Measurements from ENCODE around the gene BRINP2.

DNA sequence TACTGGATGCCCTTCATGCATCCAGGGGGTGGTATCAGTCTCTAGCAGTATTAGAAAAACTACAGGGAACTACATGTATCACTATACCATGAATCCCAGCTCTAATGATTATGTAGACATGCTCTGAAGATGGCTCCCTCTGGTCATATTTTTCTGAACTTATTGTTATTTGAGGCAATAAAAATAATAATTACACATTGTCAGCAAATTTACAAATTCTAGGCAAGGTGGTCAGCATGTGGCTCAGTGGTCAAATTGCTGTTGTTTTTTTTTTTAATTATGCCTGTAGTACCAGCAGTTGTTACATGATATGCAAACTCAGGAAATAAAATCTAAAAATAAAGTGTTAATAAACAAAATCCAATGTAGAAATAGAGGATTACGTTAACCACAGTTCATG lies 28.7 kb upstream of the BRINP2 start:
- TF ChIP-seq, protein P1, sequence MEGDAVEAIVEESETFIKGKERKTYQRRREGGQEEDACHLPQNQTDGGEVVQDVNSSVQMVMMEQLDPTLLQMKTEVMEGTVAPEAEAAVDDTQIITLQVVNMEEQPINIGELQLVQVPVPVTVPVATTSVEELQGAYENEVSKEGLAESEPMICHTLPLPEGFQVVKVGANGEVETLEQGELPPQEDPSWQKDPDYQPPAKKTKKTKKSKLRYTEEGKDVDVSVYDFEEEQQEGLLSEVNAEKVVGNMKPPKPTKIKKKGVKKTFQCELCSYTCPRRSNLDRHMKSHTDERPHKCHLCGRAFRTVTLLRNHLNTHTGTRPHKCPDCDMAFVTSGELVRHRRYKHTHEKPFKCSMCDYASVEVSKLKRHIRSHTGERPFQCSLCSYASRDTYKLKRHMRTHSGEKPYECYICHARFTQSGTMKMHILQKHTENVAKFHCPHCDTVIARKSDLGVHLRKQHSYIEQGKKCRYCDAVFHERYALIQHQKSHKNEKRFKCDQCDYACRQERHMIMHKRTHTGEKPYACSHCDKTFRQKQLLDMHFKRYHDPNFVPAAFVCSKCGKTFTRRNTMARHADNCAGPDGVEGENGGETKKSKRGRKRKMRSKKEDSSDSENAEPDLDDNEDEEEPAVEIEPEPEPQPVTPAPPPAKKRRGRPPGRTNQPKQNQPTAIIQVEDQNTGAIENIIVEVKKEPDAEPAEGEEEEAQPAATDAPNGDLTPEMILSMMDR (conservative IDR thresholded peaks at IDR 0.05; ENCODE audit: low read depth, low read length) = no peak
- TF ChIP-seq POLR2A (IDR thresholded peaks at IDR 0.05; ENCODE audit: low read depth, low read length) (no peak), MXI1 (IDR thresholded peaks at IDR 0.05; ENCODE audit: borderline replicate concordance, low read depth, low read length) (no peak), SMC3 (IDR thresholded peaks at IDR 0.05; ENCODE audit: low read depth, low read length) (no peak), CHD1 (IDR thresholded peaks at IDR 0.05; ENCODE audit: low read depth, low read length) (no peak), RAD21 (IDR thresholded peaks at IDR 0.05; ENCODE audit: low read length) (no peak), RFX5 (IDR thresholded peaks at IDR 0.05; ENCODE audit: low read depth, low read length) (no peak), NFE2L2 (IDR thresholded peaks at IDR 0.05; ENCODE audit: low read depth, low read length) (no peak)
- TF ChIP-seq, protein P2, sequence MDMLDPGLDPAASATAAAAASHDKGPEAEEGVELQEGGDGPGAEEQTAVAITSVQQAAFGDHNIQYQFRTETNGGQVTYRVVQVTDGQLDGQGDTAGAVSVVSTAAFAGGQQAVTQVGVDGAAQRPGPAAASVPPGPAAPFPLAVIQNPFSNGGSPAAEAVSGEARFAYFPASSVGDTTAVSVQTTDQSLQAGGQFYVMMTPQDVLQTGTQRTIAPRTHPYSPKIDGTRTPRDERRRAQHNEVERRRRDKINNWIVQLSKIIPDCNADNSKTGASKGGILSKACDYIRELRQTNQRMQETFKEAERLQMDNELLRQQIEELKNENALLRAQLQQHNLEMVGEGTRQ (IDR thresholded peaks at IDR 0.05; ENCODE audit: low read depth, low read length) = no peak

Measured in IMR-90 (cell line).